ENCODE results near the gene MUC3A. TPM values are rescaled to one million over a fixed set of nuclear protein-coding genes. Genes with fewer than 3 reads are reported as not detected.
"Not testable (repeated sequence)": the region's sequence is repeated elsewhere in the genome, so short reads cannot be mapped to it uniquely, and the experiment has no call there.

The MUC3A gene
- not detected in 2 replicates for total RNA-seq (2014; rRNA removed; shearing (Covaris generic))

- no peak for DNase-seq (ENCODE audit: low read depth)
These were observed at the start of gene MUC3A for GRCh38 chr7:100949227-100949932. TSS of gene MUC3A (plus strand) at chr7:100949534. CDS start at chr7:100949625, 91 bp downstream.

DNA sequence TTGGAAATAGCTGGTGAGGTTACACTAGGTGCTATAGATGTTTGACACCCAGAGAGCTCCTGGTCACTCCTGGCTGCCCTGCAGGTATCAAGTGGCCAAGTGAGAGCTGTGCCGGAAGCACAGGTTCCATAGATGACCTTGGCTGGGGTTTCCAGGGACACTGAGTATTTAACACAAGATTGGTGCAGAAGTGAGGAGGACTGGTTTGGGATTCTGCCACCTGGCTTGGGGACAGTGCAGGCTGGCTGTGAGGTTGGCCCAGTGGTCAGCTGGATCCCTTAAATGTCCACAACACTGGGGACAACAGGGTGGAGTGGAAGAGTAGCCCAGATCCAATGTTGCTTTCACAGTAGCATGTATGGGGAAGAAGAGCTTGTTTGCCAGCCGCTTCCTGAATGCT is 48.4 kb upstream of the MUC3A start:
- no peak for DNase-seq (ENCODE audit: low read depth)

GRCh38 chr7:100901921-100902332 is 47.4 kb upstream of the MUC3A start:
- DNase-seq (ENCODE audit: low read depth): no peak

DNA sequence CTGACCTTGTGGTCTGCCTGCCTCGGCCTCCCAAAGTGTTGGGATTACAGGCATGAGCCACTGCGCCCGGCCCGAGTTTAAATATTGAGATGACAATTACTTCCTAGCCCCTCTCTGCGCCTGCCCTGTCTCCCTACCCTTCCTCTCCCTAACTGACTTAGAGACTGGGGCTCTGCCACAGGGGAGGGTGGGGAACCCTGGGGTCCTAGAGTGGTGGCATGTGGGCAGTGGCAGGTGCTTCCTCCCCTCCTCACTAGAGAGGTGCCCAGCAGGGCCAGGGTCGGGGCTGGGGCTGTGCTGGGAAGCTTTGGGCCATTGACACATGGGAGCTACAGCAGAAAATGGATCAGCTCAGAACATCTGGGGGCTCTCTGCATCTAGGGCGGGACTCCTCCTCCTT is 46.7 kb upstream of the MUC3A start:
- DNase-seq (ENCODE audit: low read depth): no peak

DNA sequence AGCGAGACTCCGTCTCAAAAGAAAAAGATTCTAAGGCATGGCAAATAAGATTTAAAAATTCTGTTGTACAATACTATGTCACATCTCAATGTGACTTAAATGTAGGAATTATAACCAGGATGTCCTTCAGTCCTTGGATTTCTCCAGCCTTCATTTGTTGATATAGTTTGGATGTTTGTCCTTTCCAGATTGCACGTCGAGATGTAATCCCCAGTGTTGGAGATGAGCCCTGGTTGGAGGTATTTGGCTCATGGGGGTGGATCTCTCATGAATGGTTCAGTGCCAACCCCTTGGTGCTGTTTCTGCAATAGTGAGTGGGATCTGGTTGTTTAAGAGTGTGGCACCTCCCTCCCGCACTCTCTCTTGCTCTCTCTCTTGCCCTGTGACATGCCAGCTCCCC is 40.8 kb upstream of the MUC3A start:
- DNase-seq (ENCODE audit: low read depth): no peak

GRCh38 chr7:100910443-100910842 is 38.9 kb upstream of the MUC3A start:
- not testable (repeated sequence) for DNase-seq (ENCODE audit: low read depth)

DNA sequence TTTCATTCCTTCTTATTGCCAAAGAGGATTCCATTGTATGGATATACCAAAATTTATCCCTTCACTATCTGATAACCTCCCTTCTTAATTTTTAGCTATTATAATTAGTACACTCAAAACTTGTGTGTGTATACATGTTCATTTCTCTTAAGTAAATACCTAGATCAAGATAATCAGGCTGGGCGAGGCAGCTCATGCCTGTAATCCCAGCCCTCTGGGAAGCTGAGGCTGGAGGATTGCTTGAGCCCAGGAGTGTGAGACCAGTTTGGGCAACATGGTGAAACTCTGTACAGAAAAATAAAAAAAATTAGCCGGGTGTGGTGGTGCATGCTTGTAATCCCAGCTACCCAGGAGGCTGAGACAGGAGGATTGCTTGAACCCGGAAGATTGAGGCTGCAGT is 37.9 kb upstream of the MUC3A start:
- DNase-seq (ENCODE audit: low read depth): no peak

DNA sequence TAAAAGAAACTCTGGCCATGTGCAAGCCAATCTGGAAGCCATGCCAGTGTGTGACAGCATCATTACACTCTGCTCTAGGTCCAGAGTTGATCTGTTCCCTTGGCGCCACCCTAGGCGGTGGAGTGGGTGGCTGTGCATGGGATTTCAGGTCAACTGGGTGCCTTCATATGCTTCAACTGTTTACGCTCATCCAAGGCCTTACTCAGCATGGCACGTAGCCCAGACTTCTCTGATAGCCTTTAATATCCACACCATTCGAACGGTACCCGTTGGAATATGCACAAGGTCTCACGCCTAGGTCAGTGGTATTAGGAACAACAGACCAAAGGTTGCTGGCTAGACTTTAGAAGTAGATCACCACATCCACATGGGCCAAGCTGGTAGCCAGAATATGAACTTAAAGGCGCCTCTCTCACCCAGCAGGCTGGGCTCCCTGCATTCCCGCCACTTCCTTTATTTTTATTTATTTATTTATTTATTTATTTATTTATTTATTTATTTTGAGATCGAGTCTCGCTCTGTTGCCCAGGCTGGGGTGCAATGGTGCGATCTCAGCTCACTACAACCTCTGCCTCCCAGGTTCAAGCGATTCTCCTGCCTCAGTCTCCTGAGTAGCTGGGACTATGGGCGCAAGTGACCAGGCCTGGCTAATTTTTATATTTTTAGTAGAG is 35.0 kb upstream of the MUC3A start:
- no peak for DNase-seq (ENCODE audit: low read depth)

DNA sequence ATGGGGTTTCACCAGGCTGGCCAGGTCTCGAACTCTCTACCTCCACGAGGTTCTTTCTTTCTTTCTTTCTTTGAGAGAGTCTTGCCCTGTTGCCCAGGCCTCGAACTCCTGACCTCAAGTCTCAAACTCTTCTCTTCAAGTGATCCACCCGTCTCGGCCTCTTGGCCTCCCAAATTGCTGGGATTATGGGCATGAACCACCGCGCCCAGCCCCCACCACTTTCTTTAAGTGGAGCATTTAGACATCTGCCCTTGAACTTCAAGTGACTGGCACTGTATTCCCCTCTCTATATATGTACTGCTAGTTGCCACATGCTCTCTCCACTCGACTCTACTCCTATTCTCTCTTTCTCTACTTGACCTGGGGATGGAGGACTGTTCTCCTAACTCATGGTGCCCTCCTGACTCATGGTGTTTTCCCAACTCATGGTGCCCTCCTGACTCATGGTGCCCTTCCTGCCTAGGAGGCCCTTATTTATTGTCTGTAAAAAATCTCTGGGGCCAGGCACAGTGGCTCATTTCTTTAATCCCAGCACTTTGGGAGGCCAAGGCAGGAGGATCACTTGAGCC is 34.4 kb upstream of the MUC3A start:
- peak; percentile 80 for DNase-seq (ENCODE audit: low read depth)

GRCh38 chr7:100919335-100919734 is 30.0 kb upstream of the MUC3A start:
- not testable (repeated sequence) for DNase-seq (ENCODE audit: low read depth)

- not testable (repeated sequence) for DNase-seq (ENCODE audit: low read depth)
These were observed 29.4 kb upstream of the MUC3A start for GRCh38 chr7:100919779-100920437.

GRCh38 chr7:100921039-100921438 is 28.3 kb upstream of the MUC3A start:
- no peak for DNase-seq (ENCODE audit: low read depth)

GRCh38 chr7:100923616-100924015 is 25.7 kb upstream of the MUC3A start:
- DNase-seq (ENCODE audit: low read depth): not testable (repeated sequence)

GRCh38 chr7:100929808-100930174 is 19.5 kb upstream of the MUC3A start:
- DNase-seq (ENCODE audit: low read depth): no peak

- no peak for DNase-seq (ENCODE audit: low read depth)
These were observed 15.6 kb upstream of the MUC3A start for GRCh38 chr7:100933734-100934133.

- DNase-seq (ENCODE audit: low read depth): not testable (repeated sequence)
These were observed 14.0 kb upstream of the MUC3A start for GRCh38 chr7:100935381-100935780.

DNA sequence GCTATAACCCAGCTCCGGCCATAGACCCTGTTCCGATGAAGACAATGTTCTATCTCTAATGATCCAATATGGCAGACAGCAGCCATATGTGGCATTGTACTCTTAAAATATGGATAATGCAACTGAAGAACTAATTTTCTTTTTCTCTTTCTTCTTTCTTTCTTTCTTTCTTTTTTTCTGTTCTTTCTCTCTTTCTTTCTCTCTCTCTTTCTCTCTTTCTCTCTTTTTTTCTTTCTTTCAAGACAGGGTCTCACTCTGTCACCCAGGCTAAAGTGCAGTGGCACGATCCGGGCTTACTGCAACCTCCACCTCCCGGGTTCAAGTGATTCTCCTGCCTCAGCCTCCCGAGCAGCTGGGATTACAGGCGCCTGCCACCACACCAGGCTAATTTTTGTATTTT is 13.2 kb upstream of the MUC3A start:
- not testable (repeated sequence) for DNase-seq (ENCODE audit: low read depth)

DNA sequence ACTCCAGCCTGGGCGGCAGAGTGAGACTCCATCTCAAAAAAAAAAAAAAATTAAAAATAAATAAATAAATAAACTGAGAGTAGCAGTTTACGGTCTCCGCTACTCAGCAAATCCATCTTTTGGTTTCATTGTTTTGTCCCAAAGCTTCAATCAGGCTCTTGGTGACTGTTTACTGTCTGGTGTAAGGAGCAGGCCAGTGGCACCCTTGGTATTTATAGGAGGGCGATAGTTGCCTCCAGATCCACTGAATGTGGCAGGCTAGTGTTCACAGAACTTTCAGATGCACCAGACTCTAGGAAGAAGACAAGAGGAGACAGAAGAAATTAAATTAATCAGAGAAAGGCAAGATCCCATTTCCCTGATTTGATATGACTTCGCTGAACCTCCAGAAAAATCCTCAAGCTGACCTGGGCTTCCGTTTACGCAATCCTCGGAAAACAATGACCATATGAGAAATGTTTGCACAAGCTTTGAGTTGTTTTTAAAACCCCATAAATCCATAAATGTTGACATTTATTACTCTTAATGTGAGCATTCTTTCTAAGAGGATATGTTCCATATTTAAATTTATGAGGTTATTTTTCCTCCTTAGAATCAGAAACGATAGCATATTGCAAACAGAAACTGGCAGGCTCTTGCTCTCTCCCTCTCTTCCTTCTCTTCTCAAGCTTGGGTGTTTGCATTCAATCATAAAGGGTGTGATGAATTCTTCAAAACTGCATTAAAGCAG is 7.1 kb upstream of the MUC3A start:
- no peak for DNase-seq (ENCODE audit: low read depth)

DNA sequence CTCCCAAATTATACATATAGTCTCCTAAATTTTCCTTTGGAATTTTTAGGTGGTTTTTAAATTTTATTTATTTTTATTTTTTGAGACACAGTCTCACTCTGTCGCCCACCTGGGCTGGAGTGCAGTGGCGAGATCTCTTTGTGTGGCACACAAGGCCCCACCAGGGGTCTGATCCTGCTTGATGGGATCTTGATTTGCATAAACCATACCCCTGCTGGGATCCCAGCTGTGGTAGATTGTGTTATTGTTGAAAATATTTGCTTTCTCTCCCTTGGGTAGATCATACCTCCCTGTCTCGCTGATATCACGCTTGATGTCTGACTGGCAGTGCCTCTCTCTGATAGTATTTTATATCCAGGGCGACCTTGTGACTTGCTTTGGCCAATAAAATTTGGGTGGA is 5.6 kb upstream of the MUC3A start:
- no peak for DNase-seq (ENCODE audit: low read depth)

GRCh38 chr7:100944138-100944537 is 5.2 kb upstream of the MUC3A start:
- no peak for DNase-seq (ENCODE audit: low read depth)

- no peak for DNase-seq (ENCODE audit: low read depth)
These were observed 3.2 kb upstream of the MUC3A start for GRCh38 chr7:100946111-100946510.
